ENCODE results near the gene DOCK6. TPM values are rescaled to one million over a fixed set of nuclear protein-coding genes. Genes with fewer than 3 reads are reported as not detected.

Gene DOCK6
- total RNA-seq, 1 experiment from 2014 or later: 61.7 TPM

GRCh38 chr19:11175920-11176319, 86.4 kb downstream of the DOCK6 start:
- TF ChIP-seq CTCF (IDR thresholded peaks at IDR 0.05; ENCODE audit: unreplicated experiment): no peak
- Mint-ChIP-seq H3K9me3 (ENCODE audit: unreplicated experiment) (no peaks in the 10 kb centered on the region), H3K36me3 (ENCODE audit: insufficient read depth, unreplicated experiment) (peaks cover 82% of the 10 kb centered on the region), H3K4me1 (ENCODE audit: insufficient read depth, unreplicated experiment) (no peaks in the 10 kb centered on the region), H3K27ac (ENCODE audit: low read depth, unreplicated experiment) (no peak overlapping the region), H3K4me3 (ENCODE audit: unreplicated experiment) (no peak overlapping the region), H3K27me3 (ENCODE audit: insufficient read depth, unreplicated experiment) (no peaks in the 10 kb centered on the region)
- no TSS peak for BruUV-seq (replicated peaks)
- no peak for DNase-seq (ENCODE audit: unreplicated experiment)
- CTCF ChIA-PET: no interaction called here
- intact Hi-C loops (cut with micrococcal nuclease): no loop called here
- POLR2A ChIA-PET: no interaction called here

GRCh38 chr19:11174336-11174735, 88.0 kb downstream of the DOCK6 start:
- Mint-ChIP-seq H3K4me1 (ENCODE audit: insufficient read depth, unreplicated experiment) (no peaks in the 10 kb centered on the region), H3K36me3 (ENCODE audit: insufficient read depth, unreplicated experiment) (peaks cover 84% of the 10 kb centered on the region), H3K9me3 (ENCODE audit: unreplicated experiment) (no peaks in the 10 kb centered on the region), H3K27ac (ENCODE audit: low read depth, unreplicated experiment) (no peak overlapping the region), H3K4me3 (ENCODE audit: unreplicated experiment) (no peak overlapping the region), H3K27me3 (ENCODE audit: insufficient read depth, unreplicated experiment) (no peaks in the 10 kb centered on the region)
- POLR2A ChIA-PET: no interaction called here
- intact Hi-C loops (cut with micrococcal nuclease): no loop called here
- no peak for TF ChIP-seq CTCF (IDR thresholded peaks at IDR 0.05; ENCODE audit: unreplicated experiment)
- BruUV-seq (replicated peaks): no TSS peak
- CTCF ChIA-PET: interaction anchor here (0.6 kb wide), 1 partner anchor 18 kb away, joined by 3 read pairs; no protein-coding TSS in a partner anchor
- DNase-seq (ENCODE audit: unreplicated experiment): no peak

GRCh38 chr19:11173516-11174155, 88.7 kb downstream of the DOCK6 start:
- H3K4me3 Mint-ChIP-seq (ENCODE audit: unreplicated experiment): no peak overlapping the region
- ChIA-PET POLR2A (no interaction called here), CTCF (interaction anchor here (0.6 to 1.0 kb wide), 2 partner anchors 10 to 18 kb away, joined by 3 read pairs; no protein-coding TSS in a partner anchor)
- peaks cover 86% of the 10 kb centered on the region for H3K36me3 Mint-ChIP-seq (ENCODE audit: insufficient read depth, unreplicated experiment)
- no peak overlapping the region for H3K27ac Mint-ChIP-seq (ENCODE audit: low read depth, unreplicated experiment)
- no TSS peak for BruUV-seq (replicated peaks)
- intact Hi-C loops (cut with micrococcal nuclease): no loop called here
- peaks cover 2% of the 10 kb centered on the region for H3K4me1 Mint-ChIP-seq (ENCODE audit: insufficient read depth, unreplicated experiment)
- no peaks in the 10 kb centered on the region for H3K27me3 Mint-ChIP-seq (ENCODE audit: insufficient read depth, unreplicated experiment)
- no peak for DNase-seq (ENCODE audit: unreplicated experiment)
- no peak for TF ChIP-seq CTCF (IDR thresholded peaks at IDR 0.05; ENCODE audit: unreplicated experiment)
- H3K9me3 Mint-ChIP-seq (ENCODE audit: unreplicated experiment): no peaks in the 10 kb centered on the region

- POLR2A ChIA-PET: no interaction called here
- TF ChIP-seq CTCF (IDR thresholded peaks at IDR 0.05; ENCODE audit: unreplicated experiment): no peak
- H3K27me3 Mint-ChIP-seq (ENCODE audit: insufficient read depth, unreplicated experiment): no peaks in the 10 kb centered on the region
- CTCF ChIA-PET: interaction anchor here (0.5 to 1.0 kb wide), 4 partner anchors 9 to 269 kb away, joined by 3 to 4 read pairs (median 3); no protein-coding TSS in a partner anchor
- BruUV-seq (replicated peaks): no TSS peak
- intact Hi-C loops (cut with micrococcal nuclease): no loop called here
- H3K4me3 Mint-ChIP-seq (ENCODE audit: unreplicated experiment): no peak overlapping the region
- H3K36me3 Mint-ChIP-seq (ENCODE audit: insufficient read depth, unreplicated experiment): peaks cover 91% of the 10 kb centered on the region
- no peak for DNase-seq (ENCODE audit: unreplicated experiment)
- H3K4me1 Mint-ChIP-seq (ENCODE audit: insufficient read depth, unreplicated experiment): peaks cover 12% of the 10 kb centered on the region
- no peak overlapping the region for H3K27ac Mint-ChIP-seq (ENCODE audit: low read depth, unreplicated experiment)
- no peaks in the 10 kb centered on the region for H3K9me3 Mint-ChIP-seq (ENCODE audit: unreplicated experiment)
Observed at GRCh38 chr19:11172576-11172975, 89.7 kb downstream of the DOCK6 start.

Measured in MCF 10A (cell line).